Calu3 (cell line): ENCODE results near the gene RNF152. TPM values are rescaled to one million over a fixed set of nuclear protein-coding genes. Genes with fewer than 3 reads are reported as not detected.
"Not testable (repeated sequence)": the region's sequence is repeated elsewhere in the genome, so short reads cannot be mapped to it uniquely, and the experiment has no call there.

ENCODE experiments used
- BruUV-seq: library from RNA; stranded (reverse); fragments of 400-500 nt; replicated peaks from 2 replicates; lab custom pipeline; 2021; lab: Mats Ljungman, UMichigan
- CTCF ChIA-PET: fragments of 300-600 bp; sonication (Branson Sonifier 250); formaldehyde crosslinking; loops from one replicate; lab custom pipeline; 2022; ENCODE audit warnings: antibody characterized with exemption; lab: Charles Lee
- DNase-seq: peaks from one replicate; pipeline ENCODE4 v3.0.0; 2022
- H3K27ac Mint-ChIP-seq: one replicate; pipeline ENCODE4 v1.8.0; 2022; ENCODE audit warnings: mixed read lengths; ENCODE audit not compliant: unreplicated experiment
- H3K27me3 Mint-ChIP-seq: one replicate; pipeline ENCODE4 v1.8.0; 2022; ENCODE audit warnings: mixed read lengths; ENCODE audit not compliant: unreplicated experiment
- H3K36me3 Mint-ChIP-seq: one replicate; pipeline ENCODE4 v1.8.0; 2022; ENCODE audit warnings: mild to moderate bottlenecking, moderate library complexity, mixed read lengths; ENCODE audit not compliant: insufficient read depth, unreplicated experiment
- H3K4me1 Mint-ChIP-seq: one replicate; pipeline ENCODE4 v1.8.0; 2022; ENCODE audit warnings: mild to moderate bottlenecking, low read depth, mixed read lengths; ENCODE audit not compliant: unreplicated experiment
- H3K4me3 Mint-ChIP-seq: one replicate; pipeline ENCODE4 v1.8.0; 2022; ENCODE audit warnings: mild to moderate bottlenecking, low read depth, moderate library complexity, mixed read lengths; ENCODE audit not compliant: unreplicated experiment
- H3K9me3 Mint-ChIP-seq: one replicate; pipeline ENCODE4 v1.8.0; 2022; ENCODE audit warnings: low read depth, mixed read lengths; ENCODE audit not compliant: unreplicated experiment
- CTCF ChIP-seq: fragments of 200-600 bp; IDR thresholded peaks from one replicate; pipeline ENCODE4 v1.8.0; 2022; ENCODE audit warnings: antibody characterized with exemption; ENCODE audit not compliant: unreplicated experiment
- intact Hi-C: fragments of 100-400 bp; cut with micrococcal nuclease; formaldehyde crosslinking; loops from one replicate; pipeline ENCODE4 v1.10.0; 2022; ENCODE audit not compliant: unreplicated experiment
- total RNA-seq: library from RNA; stranded (reverse); gene quantifications from 2 replicates; pipeline ENCODE4 v1.2.3, GENCODE V29; 2022

The RNF152 gene
- total RNA-seq, 1 experiment from 2014 or later = 1.0 TPM

GRCh38 chr18:61785588-61785987, 107.2 kb downstream of the RNF152 start:
- Mint-ChIP-seq H3K36me3 (no peaks in the 10 kb centered on the region), H3K4me3 (no peak overlapping the region), H3K27me3 (peaks cover 16% of the 10 kb centered on the region), H3K4me1 (no peaks in the 10 kb centered on the region), H3K9me3 (peaks cover 2% of the 10 kb centered on the region), H3K27ac (no peak overlapping the region)
- intact Hi-C loops = no loop called here
- DNase-seq = no peak
- TF ChIP-seq CTCF = no peak
- CTCF ChIA-PET = no interaction called here
- no TSS peak for BruUV-seq

- Mint-ChIP-seq H3K4me1 (no peaks in the 10 kb centered on the region), H3K4me3 (no peak overlapping the region), H3K27me3 (peaks cover 23% of the 10 kb centered on the region), H3K27ac (no peak overlapping the region), H3K9me3 (peaks cover 4% of the 10 kb centered on the region), H3K36me3 (no peaks in the 10 kb centered on the region)
- TF ChIP-seq CTCF = no peak
- no peak for DNase-seq
- CTCF ChIA-PET = no interaction called here
- no TSS peak for BruUV-seq
- intact Hi-C loops = no loop called here
Measured at GRCh38 chr18:61784834-61785233, 108.0 kb downstream of the RNF152 start.

- no TSS peak for BruUV-seq
- intact Hi-C loops = no loop called here
- Mint-ChIP-seq H3K4me3 (no peak overlapping the region), H3K27me3 (peaks cover 32% of the 10 kb centered on the region), H3K36me3 (no peaks in the 10 kb centered on the region), H3K4me1 (no peaks in the 10 kb centered on the region), H3K27ac (no peak overlapping the region), H3K9me3 (peaks cover 4% of the 10 kb centered on the region)
- TF ChIP-seq CTCF = no peak
- DNase-seq = no peak
- CTCF ChIA-PET = interaction anchor here (1.1 kb wide), 1 partner anchor 9 kb away, joined by 3 read pairs; no protein-coding TSS in a partner anchor
Measured at GRCh38 chr18:61782545-61782944, 110.3 kb downstream of the RNF152 start.

- H3K36me3 Mint-ChIP-seq, H3K4me3 Mint-ChIP-seq, intact Hi-C loops, CTCF ChIA-PET, BruUV-seq, H3K4me1 Mint-ChIP-seq, DNase-seq, H3K27ac Mint-ChIP-seq, H3K9me3 Mint-ChIP-seq: not testable (repeated sequence)
- H3K27me3 Mint-ChIP-seq = peaks cover 22% of the 10 kb centered on the region
Measured at GRCh38 chr18:61776201-61776600, 116.6 kb downstream of the RNF152 start.

- no peak for TF ChIP-seq CTCF
- no peak overlapping the region for H3K27ac Mint-ChIP-seq
- CTCF ChIA-PET = no interaction called here
- no TSS peak for BruUV-seq
- H3K9me3 Mint-ChIP-seq = peaks cover 2% of the 10 kb centered on the region
- H3K4me1 Mint-ChIP-seq = no peaks in the 10 kb centered on the region
- H3K4me3 Mint-ChIP-seq = no peak overlapping the region
- H3K36me3 Mint-ChIP-seq = no peaks in the 10 kb centered on the region
- no peak for DNase-seq
- intact Hi-C loops = no loop called here
- peaks cover 8% of the 10 kb centered on the region for H3K27me3 Mint-ChIP-seq
Measured at GRCh38 chr18:61774846-61775245, 118.0 kb downstream of the RNF152 start.
